WTC11 (cell line): ENCODE measurements around the gene GIPC3.

Experiments
- CREM ChIP-seq: sonication (generic); formaldehyde crosslinking; IDR thresholded peaks from 2 replicates; pipeline ENCODE4 v1.8.1; 2022; ENCODE audit warnings: mild to moderate bottlenecking, missing genetic modification reagents, moderate library complexity
- TF ChIP-seq, protein P1 (sequence below): fragments of 200-600 bp; IDR thresholded peaks from 2 replicates; pipeline ENCODE4 v1.8.0; 2022; ENCODE audit warnings: antibody characterized with exemption
- TF ChIP-seq, protein P2 (sequence below): fragments of 250-450 bp; sonication (Bioruptor Pico); IDR thresholded peaks from 2 replicates; pipeline ENCODE4 v1.9.0; 2021; ENCODE audit warnings: mild to moderate bottlenecking, borderline replicate concordance

DNA sequence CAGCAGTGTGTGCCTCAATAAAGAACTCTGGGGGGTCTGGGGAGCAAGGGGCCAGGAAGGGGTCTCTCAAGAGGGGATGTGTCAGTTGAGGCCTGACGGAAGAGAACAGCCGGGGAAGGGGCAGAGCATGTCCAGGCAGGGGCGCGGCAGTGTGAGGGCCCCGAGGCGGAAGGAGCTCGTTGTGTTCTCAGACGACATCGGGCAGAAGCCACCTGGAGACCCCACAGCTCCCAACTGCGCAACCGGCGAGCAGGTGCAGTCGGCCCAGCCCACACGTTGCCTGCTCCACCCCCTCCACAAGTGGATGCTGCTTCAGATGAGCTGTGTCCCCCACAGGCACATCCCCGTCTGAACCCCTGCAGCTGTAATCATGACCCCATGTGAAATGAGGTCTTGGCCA, 36.4 kb downstream of the GIPC3 start:
- TF ChIP-seq, protein P1, sequence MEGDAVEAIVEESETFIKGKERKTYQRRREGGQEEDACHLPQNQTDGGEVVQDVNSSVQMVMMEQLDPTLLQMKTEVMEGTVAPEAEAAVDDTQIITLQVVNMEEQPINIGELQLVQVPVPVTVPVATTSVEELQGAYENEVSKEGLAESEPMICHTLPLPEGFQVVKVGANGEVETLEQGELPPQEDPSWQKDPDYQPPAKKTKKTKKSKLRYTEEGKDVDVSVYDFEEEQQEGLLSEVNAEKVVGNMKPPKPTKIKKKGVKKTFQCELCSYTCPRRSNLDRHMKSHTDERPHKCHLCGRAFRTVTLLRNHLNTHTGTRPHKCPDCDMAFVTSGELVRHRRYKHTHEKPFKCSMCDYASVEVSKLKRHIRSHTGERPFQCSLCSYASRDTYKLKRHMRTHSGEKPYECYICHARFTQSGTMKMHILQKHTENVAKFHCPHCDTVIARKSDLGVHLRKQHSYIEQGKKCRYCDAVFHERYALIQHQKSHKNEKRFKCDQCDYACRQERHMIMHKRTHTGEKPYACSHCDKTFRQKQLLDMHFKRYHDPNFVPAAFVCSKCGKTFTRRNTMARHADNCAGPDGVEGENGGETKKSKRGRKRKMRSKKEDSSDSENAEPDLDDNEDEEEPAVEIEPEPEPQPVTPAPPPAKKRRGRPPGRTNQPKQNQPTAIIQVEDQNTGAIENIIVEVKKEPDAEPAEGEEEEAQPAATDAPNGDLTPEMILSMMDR, result no peak
- TF ChIP-seq, protein P2, sequence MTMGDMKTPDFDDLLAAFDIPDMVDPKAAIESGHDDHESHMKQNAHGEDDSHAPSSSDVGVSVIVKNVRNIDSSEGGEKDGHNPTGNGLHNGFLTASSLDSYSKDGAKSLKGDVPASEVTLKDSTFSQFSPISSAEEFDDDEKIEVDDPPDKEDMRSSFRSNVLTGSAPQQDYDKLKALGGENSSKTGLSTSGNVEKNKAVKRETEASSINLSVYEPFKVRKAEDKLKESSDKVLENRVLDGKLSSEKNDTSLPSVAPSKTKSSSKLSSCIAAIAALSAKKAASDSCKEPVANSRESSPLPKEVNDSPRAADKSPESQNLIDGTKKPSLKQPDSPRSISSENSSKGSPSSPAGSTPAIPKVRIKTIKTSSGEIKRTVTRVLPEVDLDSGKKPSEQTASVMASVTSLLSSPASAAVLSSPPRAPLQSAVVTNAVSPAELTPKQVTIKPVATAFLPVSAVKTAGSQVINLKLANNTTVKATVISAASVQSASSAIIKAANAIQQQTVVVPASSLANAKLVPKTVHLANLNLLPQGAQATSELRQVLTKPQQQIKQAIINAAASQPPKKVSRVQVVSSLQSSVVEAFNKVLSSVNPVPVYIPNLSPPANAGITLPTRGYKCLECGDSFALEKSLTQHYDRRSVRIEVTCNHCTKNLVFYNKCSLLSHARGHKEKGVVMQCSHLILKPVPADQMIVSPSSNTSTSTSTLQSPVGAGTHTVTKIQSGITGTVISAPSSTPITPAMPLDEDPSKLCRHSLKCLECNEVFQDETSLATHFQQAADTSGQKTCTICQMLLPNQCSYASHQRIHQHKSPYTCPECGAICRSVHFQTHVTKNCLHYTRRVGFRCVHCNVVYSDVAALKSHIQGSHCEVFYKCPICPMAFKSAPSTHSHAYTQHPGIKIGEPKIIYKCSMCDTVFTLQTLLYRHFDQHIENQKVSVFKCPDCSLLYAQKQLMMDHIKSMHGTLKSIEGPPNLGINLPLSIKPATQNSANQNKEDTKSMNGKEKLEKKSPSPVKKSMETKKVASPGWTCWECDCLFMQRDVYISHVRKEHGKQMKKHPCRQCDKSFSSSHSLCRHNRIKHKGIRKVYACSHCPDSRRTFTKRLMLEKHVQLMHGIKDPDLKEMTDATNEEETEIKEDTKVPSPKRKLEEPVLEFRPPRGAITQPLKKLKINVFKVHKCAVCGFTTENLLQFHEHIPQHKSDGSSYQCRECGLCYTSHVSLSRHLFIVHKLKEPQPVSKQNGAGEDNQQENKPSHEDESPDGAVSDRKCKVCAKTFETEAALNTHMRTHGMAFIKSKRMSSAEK, result no peak
- no peak for TF ChIP-seq CREM
